ENCODE measurements around the gene PHYHD1.

Gene PHYHD1

GRCh38 chr9:128921881-128922763 lies 1.3 kb downstream of the PHYHD1 start:
- Histone ChIP-seq H3K4me1 (no peaks in the 10 kb centered on the region), H3K9me3 (no peaks in the 10 kb centered on the region), H3K4me3 (no peak overlapping the region), H3K27me3 (ENCODE audit: low read depth) (0 out of 2 replicates have a peak, but pooled peaks cover 2% of the 10 kb centered on the region), H3K36me3 (replicated peaks) (no peaks in the 10 kb centered on the region; the same call in 1 of the 2 replicates)
- DNase-seq (ENCODE audit: low spot score in 2 of 2), result peak; percentile 3 to 27
- in situ Hi-C loops (cut with MboI; ENCODE audit: low sequenced_read_pairs), result no loop called here

GRCh38 chr9:128923493-128923883 lies 2.7 kb downstream of the PHYHD1 start:
- H3K27me3 ChIP-seq (ENCODE audit: low read depth), result 0 out of 2 replicates have a peak, but pooled peaks cover 2% of the 10 kb centered on the region
- no peak overlapping the region for H3K4me3 ChIP-seq
- H3K9me3 ChIP-seq, result no peaks in the 10 kb centered on the region
- no peaks in the 10 kb centered on the region for H3K36me3 ChIP-seq (replicated peaks)
- DNase-seq (ENCODE audit: low spot score in 2 of 2), result no peak
- in situ Hi-C loops (cut with MboI; ENCODE audit: low sequenced_read_pairs), result no loop called here
- no peaks in the 10 kb centered on the region for H3K4me1 ChIP-seq

GRCh38 chr9:128927731-128928411 lies 7.1 kb downstream of the PHYHD1 start:
- Histone ChIP-seq H3K4me3 (no peak overlapping the region), H3K27me3 (ENCODE audit: low read depth) (0 out of 2 replicates have a peak, but pooled peaks cover 2% of the 10 kb centered on the region), H3K4me1 (no peaks in the 10 kb centered on the region), H3K9me3 (no peaks in the 10 kb centered on the region), H3K36me3 (replicated peaks) (no peaks in the 10 kb centered on the region)
- in situ Hi-C loops (cut with MboI; ENCODE audit: low sequenced_read_pairs), result loop anchor here (5.0 kb wide), 2 partner anchors 76 to 196 kb away; no protein-coding TSS in a partner anchor
- peak; percentile 71 to 77 for DNase-seq (ENCODE audit: low spot score in 2 of 2)

- in situ Hi-C loops (cut with MboI; ENCODE audit: low sequenced_read_pairs), result loop anchor here (5.0 kb wide), 2 partner anchors 76 to 196 kb away; no protein-coding TSS in a partner anchor
- DNase-seq (ENCODE audit: low spot score in 2 of 2), result no peak
- no peaks in the 10 kb centered on the region for H3K9me3 ChIP-seq
- H3K4me3 ChIP-seq, result no peak overlapping the region
- H3K36me3 ChIP-seq (replicated peaks), result no peaks in the 10 kb centered on the region
- H3K27me3 ChIP-seq (ENCODE audit: low read depth), result 0 out of 2 replicates have a peak, but pooled peaks cover 2% of the 10 kb centered on the region
- no peaks in the 10 kb centered on the region for H3K4me1 ChIP-seq
Measured at GRCh38 chr9:128928624-128929023, 7.8 kb downstream of the PHYHD1 start.

GRCh38 chr9:128929560-128929959 lies 8.8 kb downstream of the PHYHD1 start:
- in situ Hi-C loops (cut with MboI; ENCODE audit: low sequenced_read_pairs), result loop anchor here (5.0 kb wide), 2 partner anchors 77 to 197 kb away; no protein-coding TSS in a partner anchor
- no peaks in the 10 kb centered on the region for H3K4me1 ChIP-seq
- no peak for DNase-seq (ENCODE audit: low spot score in 2 of 2)
- H3K4me3 ChIP-seq, result no peak overlapping the region
- H3K27me3 ChIP-seq (ENCODE audit: low read depth), result 0 out of 2 replicates have a peak, but pooled peaks cover 2% of the 10 kb centered on the region
- H3K36me3 ChIP-seq (replicated peaks), result no peaks in the 10 kb centered on the region
- H3K9me3 ChIP-seq, result no peaks in the 10 kb centered on the region

GRCh38 chr9:128933731-128934130 lies 12.9 kb downstream of the PHYHD1 start:
- DNase-seq (ENCODE audit: low spot score in 2 of 2), result no peak
- H3K36me3 ChIP-seq (replicated peaks), result no peaks in the 10 kb centered on the region
- no peaks in the 10 kb centered on the region for H3K4me1 ChIP-seq
- no peaks in the 10 kb centered on the region for H3K9me3 ChIP-seq
- in situ Hi-C loops (cut with MboI; ENCODE audit: low sequenced_read_pairs), result no loop called here
- no peak overlapping the region for H3K4me3 ChIP-seq
- H3K27me3 ChIP-seq (ENCODE audit: low read depth), result no peaks in the 10 kb centered on the region

- Histone ChIP-seq H3K9me3 (no peaks in the 10 kb centered on the region), H3K27me3 (ENCODE audit: low read depth) (no peaks in the 10 kb centered on the region), H3K4me1 (no peaks in the 10 kb centered on the region), H3K4me3 (no peak overlapping the region), H3K36me3 (replicated peaks) (no peaks in the 10 kb centered on the region)
- in situ Hi-C loops (cut with MboI; ENCODE audit: low sequenced_read_pairs), result no loop called here
- DNase-seq (ENCODE audit: low spot score in 2 of 2), result no peak
Measured at GRCh38 chr9:128936171-128936865, 15.5 kb downstream of the PHYHD1 start.

GRCh38 chr9:128937310-128938165 lies 16.8 kb downstream of the PHYHD1 start:
- no peak for DNase-seq (ENCODE audit: low spot score in 2 of 2)
- in situ Hi-C loops (cut with MboI; ENCODE audit: low sequenced_read_pairs), result no loop called here
- Histone ChIP-seq H3K4me1 (no peaks in the 10 kb centered on the region), H3K27me3 (ENCODE audit: low read depth) (no peaks in the 10 kb centered on the region), H3K9me3 (no peaks in the 10 kb centered on the region), H3K4me3 (no peak overlapping the region), H3K36me3 (replicated peaks) (no peaks in the 10 kb centered on the region)

- Histone ChIP-seq H3K4me3 (no peak overlapping the region), H3K4me1 (no peaks in the 10 kb centered on the region), H3K36me3 (replicated peaks) (no peaks in the 10 kb centered on the region), H3K9me3 (no peaks in the 10 kb centered on the region), H3K27me3 (ENCODE audit: low read depth) (no peaks in the 10 kb centered on the region)
- DNase-seq (ENCODE audit: low spot score in 2 of 2), result no peak
- in situ Hi-C loops (cut with MboI; ENCODE audit: low sequenced_read_pairs), result no loop called here
Measured at GRCh38 chr9:128940271-128940921, 19.6 kb downstream of the PHYHD1 start.

GRCh38 chr9:128940946-128941755 lies 20.4 kb downstream of the PHYHD1 start:
- H3K4me3 ChIP-seq, result no peak overlapping the region
- H3K9me3 ChIP-seq, result no peaks in the 10 kb centered on the region
- no peaks in the 10 kb centered on the region for H3K4me1 ChIP-seq
- H3K27me3 ChIP-seq (ENCODE audit: low read depth), result no peaks in the 10 kb centered on the region
- DNase-seq (ENCODE audit: low spot score in 2 of 2), result no peak
- in situ Hi-C loops (cut with MboI; ENCODE audit: low sequenced_read_pairs), result no loop called here
- no peaks in the 10 kb centered on the region; the same call in 1 of the 2 replicates for H3K36me3 ChIP-seq (replicated peaks)

- H3K4me1 ChIP-seq, result peaks cover 4% of the 10 kb centered on the region; the same call in 1 of the 2 replicates
- peaks cover 1% of the 10 kb centered on the region for H3K36me3 ChIP-seq (replicated peaks)
- no peak overlapping the region for H3K4me3 ChIP-seq
- no peaks in the 10 kb centered on the region for H3K27me3 ChIP-seq (ENCODE audit: low read depth)
- no peaks in the 10 kb centered on the region for H3K9me3 ChIP-seq
- DNase-seq (ENCODE audit: low spot score in 2 of 2), result no peak
- in situ Hi-C loops (cut with MboI; ENCODE audit: low sequenced_read_pairs), result no loop called here
Measured at GRCh38 chr9:128943832-128944620, 23.2 kb downstream of the PHYHD1 start.
